RCC 7860 (cell line): ENCODE measurements around the gene SPINK7.
"Not testable (repeated sequence)": the region's sequence is repeated elsewhere in the genome, so short reads cannot be mapped to it uniquely, and the experiment has no call there.

Experiments used
- DNase-seq: peaks from one replicate; pipeline ENCODE4 v3.0.0-alpha.2; 2015; ENCODE audit warnings: low spot score
- FAIRE-seq: peaks from 2 replicates; lab custom pipeline; 2012; peaks lifted over from hg19 to GRCh38; lab: Jason Lieb, UNC

Gene SPINK7

DNA sequence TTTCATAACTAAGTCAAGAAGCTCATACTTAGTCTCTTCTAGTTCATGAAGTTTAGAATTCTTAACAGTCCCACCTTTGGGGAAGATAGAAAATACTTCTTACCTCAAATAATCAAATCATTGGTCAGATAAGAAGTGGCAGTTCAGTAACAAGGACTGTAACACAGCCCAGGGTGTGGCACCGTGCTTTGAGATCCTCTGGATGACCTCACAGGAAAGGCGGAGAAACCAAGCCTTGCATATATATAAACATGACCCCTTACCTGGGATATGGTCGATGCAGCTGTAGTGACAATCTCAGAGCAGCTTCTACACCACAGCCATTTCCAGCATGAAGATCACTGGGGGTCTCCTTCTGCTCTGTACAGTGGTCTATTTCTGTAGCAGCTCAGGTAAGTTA, at the start of gene SPINK7:
Gene SPINK7 (plus strand): TSS at position 271 of the 400 bp plus-strand sequence. CDS start 61 bp downstream, at position 332.
- no peak for DNase-seq
- no peak for FAIRE-seq

DNA sequence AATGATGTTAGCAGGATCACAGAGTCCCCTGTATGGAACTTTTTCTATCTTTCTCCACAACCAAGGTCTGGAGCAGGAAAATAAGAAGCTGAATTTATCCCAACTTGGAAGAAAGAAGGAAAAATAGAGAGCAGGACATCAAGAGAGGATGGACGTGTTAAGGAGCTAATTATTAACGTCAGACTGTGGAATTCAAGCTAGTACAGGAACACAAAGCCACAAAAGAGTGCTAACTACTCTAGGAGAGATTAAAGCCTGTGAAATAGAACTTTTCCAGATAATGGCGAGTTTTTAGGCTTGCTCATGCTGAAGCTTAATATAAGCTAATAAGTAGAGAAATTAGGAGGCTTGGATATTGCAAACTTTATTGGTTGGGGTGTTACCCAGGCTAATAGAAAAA, 44.3 kb upstream of the SPINK7 start:
- DNase-seq, result peak; percentile 17
- FAIRE-seq, result peak; percentile 70

DNA sequence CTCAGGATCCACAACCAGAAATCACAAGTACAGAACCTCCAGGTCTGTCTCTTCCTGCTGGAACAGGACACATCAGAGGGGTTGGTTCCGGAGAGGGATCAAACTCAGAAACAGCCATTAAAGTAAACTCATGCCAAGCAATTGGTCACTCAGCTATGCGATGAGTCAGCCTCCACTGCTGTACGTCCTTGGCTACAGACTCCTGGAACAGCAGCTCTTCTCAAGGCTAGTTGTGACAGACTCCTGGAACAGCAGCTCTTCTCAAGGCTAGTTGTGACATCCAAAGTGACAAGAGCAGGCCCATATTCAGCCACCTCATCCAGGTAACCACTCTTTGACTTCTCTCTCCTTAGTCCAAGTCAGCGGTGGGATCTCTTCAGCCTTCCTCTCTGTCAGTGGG, 43.7 kb upstream of the SPINK7 start, which contains the start of gene SPINK13:
Gene SPINK13 (plus strand): TSS at position 229 of the 400 bp plus-strand sequence. CDS start 1,279 bp downstream, outside the sequence.
- DNase-seq (peak; percentile 70), FAIRE-seq (peak; percentile 86)

DNA sequence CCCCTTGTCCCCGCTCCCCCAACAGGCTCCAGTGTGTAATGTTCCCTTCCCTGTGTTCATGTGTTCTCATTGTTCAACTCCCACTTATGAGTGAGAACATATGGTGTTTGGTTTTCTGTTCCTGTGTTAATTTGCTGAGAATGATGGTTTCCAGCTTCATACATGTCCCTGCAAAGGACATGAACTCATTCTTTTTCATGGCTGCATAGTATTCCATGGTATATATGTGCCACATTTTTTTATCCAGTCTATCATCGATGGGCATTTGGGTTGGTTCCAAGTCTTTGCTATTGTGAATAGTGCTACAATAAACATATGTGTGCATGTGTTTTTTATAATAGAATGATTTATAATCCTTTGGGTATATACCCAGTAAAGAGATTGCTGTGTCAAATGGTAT, 37.1 kb upstream of the SPINK7 start:
- DNase-seq, FAIRE-seq: not testable (repeated sequence)

DNA sequence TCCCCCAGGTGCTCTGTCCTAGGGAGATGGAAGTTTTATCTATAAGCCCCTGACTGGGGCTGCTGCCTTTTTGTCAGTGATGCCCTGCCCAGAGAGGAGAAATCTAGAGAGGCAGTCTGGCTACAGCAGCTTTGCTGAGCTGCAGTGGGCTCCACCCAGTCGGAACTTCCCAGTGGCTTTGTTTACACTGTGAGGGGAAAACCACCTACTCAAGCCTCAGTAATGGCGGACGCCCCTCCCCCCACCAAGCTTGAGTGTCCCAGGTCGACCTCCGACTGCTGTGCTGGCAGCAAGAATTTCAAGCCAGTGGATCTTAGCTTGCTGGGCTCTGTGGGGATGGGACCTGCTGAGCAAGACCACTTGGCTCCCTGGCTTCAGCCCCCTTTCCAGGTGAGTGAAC, 31.3 kb upstream of the SPINK7 start:
- not testable (repeated sequence) for DNase-seq, FAIRE-seq

- not testable (repeated sequence) for FAIRE-seq, DNase-seq
These were observed 30.9 kb upstream of the SPINK7 start for GRCh38 chr5:148281336-148281735.

- no peak for FAIRE-seq
- no peak for DNase-seq
These were observed 21.7 kb upstream of the SPINK7 start for GRCh38 chr5:148290271-148291195.

DNA sequence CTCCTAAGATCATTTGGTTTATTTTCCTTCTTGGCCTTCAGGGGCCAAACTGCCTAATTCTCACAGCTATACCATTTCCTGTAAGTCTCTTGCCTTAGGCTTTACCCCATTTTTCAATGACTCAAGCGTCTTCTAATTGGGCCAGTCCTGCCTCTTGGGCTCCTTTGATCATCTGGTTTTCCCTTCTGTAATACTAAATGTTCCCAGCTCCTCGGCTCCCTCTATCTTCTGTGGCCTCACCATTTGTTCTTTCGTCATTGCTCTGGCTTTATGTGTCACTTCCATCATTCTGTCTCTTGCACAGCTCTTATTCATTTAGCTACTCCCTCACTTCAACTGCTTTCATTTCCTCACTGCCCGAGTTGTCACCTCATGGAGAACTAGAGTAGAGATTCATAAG, 14.5 kb upstream of the SPINK7 start:
- DNase-seq, result no peak

GRCh38 chr5:148306446-148306845, 5.8 kb upstream of the SPINK7 start:
- no peak for DNase-seq
- no peak for FAIRE-seq

More for the DNA sequence above, 14.5 kb upstream of the SPINK7 start:
- no peak for FAIRE-seq

- no peak for DNase-seq
- FAIRE-seq, result no peak
These were observed 3.2 kb upstream of the SPINK7 start for GRCh38 chr5:148309019-148309418.

DNA sequence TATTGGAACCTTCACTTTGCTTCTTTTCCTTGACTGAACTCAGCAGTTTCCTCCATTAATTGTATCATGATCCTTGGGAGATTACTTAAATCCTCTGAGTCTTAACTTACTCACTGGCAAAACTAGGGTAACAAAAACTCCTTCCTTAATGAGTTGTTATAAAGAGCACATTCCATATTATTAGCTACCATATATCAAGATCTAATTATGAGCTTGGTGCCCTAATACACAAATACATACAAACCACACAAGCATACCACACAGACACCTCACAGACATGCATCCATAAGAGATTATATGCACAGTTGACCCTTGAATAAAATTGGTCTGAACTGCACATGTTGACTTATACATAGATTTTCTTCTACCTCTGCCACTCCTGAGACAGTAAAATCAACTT, 2.5 kb upstream of the SPINK7 start:
- FAIRE-seq (no peak), DNase-seq (no peak)

DNA sequence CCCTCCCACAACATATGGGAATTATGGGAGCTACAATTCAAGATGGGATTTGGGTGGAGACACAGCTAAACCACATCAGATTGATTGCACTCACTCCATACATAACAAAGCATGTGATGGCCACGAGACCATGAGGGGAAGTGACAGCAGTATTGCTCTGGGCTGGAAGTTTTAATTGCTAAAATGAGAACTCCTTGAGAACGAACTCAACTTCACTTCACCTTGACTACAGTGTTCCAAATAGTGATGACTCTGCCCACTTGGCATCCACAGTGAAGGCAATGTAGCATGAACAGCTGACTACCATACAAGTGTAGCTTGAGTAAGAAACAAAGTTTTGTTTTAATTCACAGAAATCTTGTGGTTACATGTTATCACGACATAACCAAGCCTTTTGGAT, 739 bp upstream of the SPINK7 start:
- DNase-seq (no peak), FAIRE-seq (no peak)

- DNase-seq, result no peak
- no peak for FAIRE-seq
These were observed 2.0 kb downstream of the SPINK7 start for GRCh38 chr5:148314187-148314586.

DNA sequence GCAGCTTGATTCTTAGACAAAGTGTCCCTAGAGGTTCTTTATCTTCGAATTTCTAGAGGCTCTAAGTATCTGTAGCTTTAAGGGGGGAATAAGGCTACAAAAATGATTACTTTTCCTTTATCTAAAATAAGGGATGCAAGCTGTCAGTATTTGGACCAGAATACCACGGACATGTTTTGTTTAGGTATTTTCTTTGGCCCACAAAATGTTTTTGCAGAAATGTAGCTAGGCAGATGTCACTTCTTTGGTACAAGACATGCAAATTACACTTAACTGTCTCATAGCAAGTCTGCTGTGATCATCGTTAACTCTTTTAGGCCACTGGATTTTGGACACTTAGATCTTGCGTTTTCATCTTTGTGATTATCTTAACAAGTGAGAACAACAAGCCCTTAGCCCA, 2.5 kb downstream of the SPINK7 start:
- DNase-seq, result no peak
- no peak for FAIRE-seq

GRCh38 chr5:148320011-148320963, 8.1 kb downstream of the SPINK7 start:
- not testable (repeated sequence) for DNase-seq, FAIRE-seq

DNA sequence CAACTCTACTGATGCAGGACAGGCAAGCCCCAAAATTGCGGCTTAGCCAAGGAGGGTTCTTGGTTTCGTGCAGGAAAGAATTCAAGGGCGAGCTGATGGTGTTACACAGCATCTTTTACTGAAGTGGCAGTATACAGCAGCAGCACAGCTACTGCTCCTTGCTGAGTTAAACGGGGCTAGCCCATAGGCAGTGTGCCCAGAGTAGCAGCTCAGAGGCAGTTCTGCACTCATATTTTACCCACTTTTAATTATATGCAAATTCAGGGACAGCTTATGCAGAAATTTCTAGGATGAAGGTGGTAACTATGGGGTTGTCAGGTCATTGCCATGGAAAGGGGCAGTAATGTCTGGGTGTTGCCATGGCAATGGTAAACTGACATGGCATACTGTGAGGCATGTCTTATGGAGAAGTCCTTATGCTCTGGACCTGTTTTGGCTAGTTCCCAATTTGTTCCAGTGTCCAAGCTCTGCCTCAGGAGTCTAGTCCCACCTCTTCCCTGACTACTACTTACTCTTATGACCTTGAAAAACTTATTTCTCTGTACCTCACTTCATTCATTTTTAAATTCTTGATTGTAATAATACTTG, 21.1 kb downstream of the SPINK7 start:
- FAIRE-seq, result no peak
- DNase-seq, result no peak

DNA sequence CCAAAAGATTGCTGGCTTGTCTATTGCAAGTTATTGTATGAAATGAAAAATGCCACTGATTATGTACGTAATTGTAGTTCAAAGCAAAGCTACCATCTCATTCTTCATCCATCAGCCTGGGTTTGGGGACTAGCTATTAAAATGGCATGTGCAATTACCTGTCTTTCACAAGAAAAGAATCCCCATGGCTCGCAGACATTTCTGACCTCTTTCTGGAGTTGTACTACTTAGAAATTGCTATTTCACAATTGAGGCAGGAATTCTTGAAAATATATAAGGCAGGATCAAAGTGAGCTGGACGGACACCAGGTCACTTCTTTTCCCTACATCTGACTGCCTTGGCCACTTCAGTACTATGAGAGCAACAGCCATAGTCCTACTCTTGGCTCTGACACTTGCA, 23.0 kb downstream of the SPINK7 start, which contains the start of gene SPINK9:
Gene SPINK9 (plus strand): TSS at position 301 of the 400 bp plus-strand sequence. CDS start 55 bp downstream, at position 356.
- DNase-seq (no peak), FAIRE-seq (no peak)

DNA sequence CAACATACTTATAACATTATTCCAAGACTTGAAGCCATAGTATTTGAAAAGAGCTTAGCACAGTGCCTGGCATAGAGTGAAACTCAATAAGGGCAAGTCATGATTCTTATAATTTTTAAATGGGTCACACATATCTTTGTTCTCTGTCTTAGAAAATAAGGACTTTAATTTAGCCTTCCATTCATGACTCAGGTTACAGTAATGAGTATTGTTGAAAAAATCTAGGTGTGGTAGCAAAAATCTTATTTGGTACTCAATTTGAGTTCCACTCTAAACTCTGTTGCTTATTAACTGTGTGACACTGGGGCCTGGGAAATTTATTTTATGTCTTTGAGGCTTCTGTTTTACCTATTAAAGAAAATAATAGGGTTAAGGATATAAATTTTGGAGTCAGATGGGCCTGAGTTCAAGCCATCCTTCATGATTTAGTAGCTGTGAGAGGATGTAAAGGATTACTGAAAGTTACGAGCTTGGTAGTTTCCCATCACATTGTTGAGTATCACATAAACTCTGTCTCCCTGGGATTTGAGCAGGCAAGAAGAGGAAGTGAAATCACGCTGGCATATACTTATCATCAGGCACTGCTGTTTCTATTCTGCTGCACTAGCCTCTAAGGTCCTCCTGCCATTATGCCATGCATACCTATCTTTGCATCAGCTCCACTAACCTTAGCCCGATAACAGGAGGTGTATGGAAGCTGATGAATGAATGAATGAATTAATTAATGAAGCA, 24.6 kb downstream of the SPINK7 start:
- no peak for DNase-seq

DNA sequence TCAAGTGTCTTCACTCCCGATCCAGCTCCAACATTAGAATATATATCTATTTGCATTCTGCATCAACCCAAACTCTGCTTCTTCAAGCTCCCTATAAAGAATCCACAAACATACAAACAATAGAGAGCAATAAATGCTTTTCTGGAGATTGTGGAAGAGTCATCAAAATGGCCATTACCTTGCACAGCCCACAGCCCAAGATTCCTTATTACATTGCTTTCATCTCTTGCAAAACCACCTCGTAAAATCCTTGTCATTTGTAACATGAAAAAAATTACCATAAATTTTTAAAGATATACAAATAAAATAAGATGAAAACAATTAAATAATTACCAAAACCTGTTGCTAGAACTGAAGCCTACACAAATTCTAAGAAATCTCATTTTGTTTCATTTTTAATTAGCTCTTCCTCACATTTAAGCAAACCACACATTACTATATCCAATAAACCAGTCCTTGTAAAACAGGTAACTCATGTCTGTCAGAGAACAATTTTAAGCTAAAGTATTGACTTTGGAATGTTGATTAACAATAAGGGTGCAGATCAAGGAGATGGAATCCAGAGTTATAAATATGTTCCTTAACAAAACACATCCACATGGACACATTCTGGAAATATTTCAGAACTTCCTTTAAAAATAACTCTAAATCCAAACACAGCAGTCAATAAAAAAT, 30.3 kb downstream of the SPINK7 start:
- no peak for FAIRE-seq
- DNase-seq, result no peak

More for the DNA sequence above, 24.6 kb downstream of the SPINK7 start:
- FAIRE-seq, result no peak
